HFF-Myc (cell line): ENCODE measurements around the gene MAP4.

Source experiments
- DNase-seq: peaks from one replicate; pipeline ENCODE4 v3.0.0-alpha.2; 2011; ENCODE audit warnings: low read depth; ENCODE audit errors: extremely low read depth
- H3K4me3 ChIP-seq: replicated peaks from 2 replicates; pipeline ENCODE4 v1.5.1; 2011; ENCODE audit warnings: low read depth, mild to moderate bottlenecking, control low read depth, low read length
- CTCF ChIP-seq: IDR thresholded peaks from 2 replicates; pipeline ENCODE4 v1.5.1; 2012; ENCODE audit warnings: mild to moderate bottlenecking, low read depth, low read length, control low read depth; ENCODE audit errors: missing control alignments

MAP4 gene

GRCh38 chr3:47882338-47882737 lies 133.9 kb downstream of the MAP4 start:
- no peak overlapping the region for H3K4me3 ChIP-seq

GRCh38 chr3:47877719-47878118 lies 138.5 kb downstream of the MAP4 start:
- DNase-seq = no peak
- H3K4me3 ChIP-seq = no peak overlapping the region
- TF ChIP-seq CTCF = no peak

More at GRCh38 chr3:47882338-47882737, 133.9 kb downstream of the MAP4 start:
- no peak for TF ChIP-seq CTCF
- DNase-seq = no peak

- TF ChIP-seq CTCF = no peak
- no peak for DNase-seq
- no peak overlapping the region for H3K4me3 ChIP-seq
These were observed 138.9 kb downstream of the MAP4 start for GRCh38 chr3:47877290-47877689.

- no peak for TF ChIP-seq CTCF
- H3K4me3 ChIP-seq = no peak overlapping the region
- DNase-seq = no peak
These were observed 141.3 kb downstream of the MAP4 start for GRCh38 chr3:47874913-47875312.

- no peak for DNase-seq
- no peak for TF ChIP-seq CTCF
- no peak overlapping the region for H3K4me3 ChIP-seq
These were observed 141.8 kb downstream of the MAP4 start for GRCh38 chr3:47874438-47874837.

GRCh38 chr3:47872916-47873315 lies 143.3 kb downstream of the MAP4 start:
- H3K4me3 ChIP-seq = no peak overlapping the region
- no peak for TF ChIP-seq CTCF
- no peak for DNase-seq

- H3K4me3 ChIP-seq = no peak overlapping the region
- no peak for TF ChIP-seq CTCF
- DNase-seq = no peak
These were observed 144.8 kb downstream of the MAP4 start for GRCh38 chr3:47871389-47871788.
